GM06990 (cell line): ENCODE data around the gene FLNB.

Source experiments
- DNase-seq: peaks from one replicate; pipeline ENCODE4 v3.0.0-alpha.2; 2011; ENCODE audit not compliant: insufficient read length; ENCODE audit errors: extremely low read depth
- H3K27me3 ChIP-seq: replicated peaks from 2 replicates; pipeline ENCODE4 v1.6.0; 2011; ENCODE audit warnings: low read length; ENCODE audit not compliant: control insufficient read depth, insufficient read depth
- H3K36me3 ChIP-seq: 2 replicates; pipeline ENCODE4 v1.5.1; 2011; ENCODE audit warnings: low read length; ENCODE audit not compliant: control insufficient read depth, insufficient read depth
- H3K4me3 ChIP-seq: replicated peaks from 2 replicates; pipeline ENCODE4 v1.5.1; 2011; ENCODE audit warnings: low read depth, mild to moderate bottlenecking, control low read depth, low read length
- CTCF ChIP-seq: IDR thresholded peaks from 2 replicates; pipeline ENCODE4 v1.5.1; 2011; ENCODE audit warnings: low read length, control low read depth, mild to moderate bottlenecking, inconsistent platforms; ENCODE audit not compliant: insufficient read depth, poor library complexity, severe bottlenecking

FLNB gene

DNA sequence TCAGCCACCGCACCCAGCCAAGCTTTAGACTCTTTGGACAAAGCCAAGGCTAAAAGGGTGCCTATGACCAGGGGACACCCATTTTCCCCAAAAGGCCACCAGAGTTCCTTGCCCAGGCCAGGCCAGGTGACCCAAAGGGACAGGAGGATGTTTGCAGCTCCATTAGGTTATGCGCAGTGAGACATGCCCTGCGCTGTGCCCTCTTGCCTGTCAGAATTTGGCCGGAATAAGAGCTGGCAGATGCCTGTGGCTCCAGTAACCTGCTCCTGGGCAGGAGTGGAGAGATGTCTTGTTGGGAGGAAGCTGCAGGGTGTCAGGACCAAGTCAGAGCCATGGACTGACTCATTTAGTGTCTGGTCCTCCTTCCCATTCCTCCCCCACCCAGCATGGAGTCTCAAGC, 182.1 kb downstream of the FLNB start:
- TF ChIP-seq CTCF, result no peak
- Histone ChIP-seq H3K36me3 (no peaks in the 10 kb centered on the region), H3K4me3 (no peak overlapping the region), H3K27me3 (no peaks in the 10 kb centered on the region)
- DNase-seq, result no peak

GRCh38 chr3:58190882-58191281, 182.7 kb downstream of the FLNB start:
- no peaks in the 10 kb centered on the region for H3K36me3 ChIP-seq
- H3K4me3 ChIP-seq, result no peak overlapping the region
- DNase-seq, result no peak
- no peaks in the 10 kb centered on the region for H3K27me3 ChIP-seq
- TF ChIP-seq CTCF, result no peak

- Histone ChIP-seq H3K4me3 (no peak overlapping the region), H3K27me3 (no peaks in the 10 kb centered on the region), H3K36me3 (no peaks in the 10 kb centered on the region)
- no peak for DNase-seq
- no peak for TF ChIP-seq CTCF
Observed at GRCh38 chr3:58191361-58191991, 183.3 kb downstream of the FLNB start.

- DNase-seq, result no peak
- no peak overlapping the region for H3K4me3 ChIP-seq
- no peaks in the 10 kb centered on the region for H3K27me3 ChIP-seq
- no peaks in the 10 kb centered on the region for H3K36me3 ChIP-seq
- TF ChIP-seq CTCF, result no peak
Observed at GRCh38 chr3:58192069-58192468, 183.8 kb downstream of the FLNB start.

DNA sequence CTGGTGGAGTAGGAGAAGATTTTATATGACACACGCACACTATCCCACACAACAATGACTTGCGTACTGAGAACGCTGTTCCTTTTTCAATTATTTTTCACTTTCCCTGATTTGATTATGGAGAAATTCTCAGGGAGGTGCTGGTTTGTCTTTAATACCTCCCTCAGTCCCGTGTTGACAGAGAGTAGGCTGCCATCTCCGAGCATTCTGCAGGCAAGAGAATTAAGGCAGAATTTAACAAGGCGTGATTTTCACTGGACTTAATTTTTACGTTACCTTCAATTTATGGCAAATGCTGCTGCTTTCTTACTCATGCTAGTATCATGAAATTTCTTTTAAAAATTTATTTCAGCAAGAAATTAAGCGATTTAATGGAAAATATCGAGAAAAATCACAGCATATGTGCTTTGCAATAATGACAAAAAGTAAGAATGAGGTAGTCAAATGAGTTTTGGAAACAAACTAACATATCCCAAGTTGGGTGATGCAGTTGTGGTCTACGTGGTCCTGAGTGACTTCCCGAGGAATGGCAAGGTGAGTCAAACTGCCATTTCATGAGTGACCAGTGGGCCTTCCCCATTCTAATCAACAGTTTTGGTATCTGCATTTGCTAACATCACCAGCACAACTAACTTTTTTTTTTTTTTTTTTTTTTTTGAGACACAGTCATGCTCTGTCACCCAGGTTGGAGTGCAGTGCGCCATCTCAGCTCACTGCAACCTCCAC, 185.6 kb downstream of the FLNB start:
- no peak overlapping the region for H3K4me3 ChIP-seq
- H3K27me3 ChIP-seq, result no peaks in the 10 kb centered on the region
- H3K36me3 ChIP-seq, result no peaks in the 10 kb centered on the region
- DNase-seq, result no peak
- TF ChIP-seq CTCF, result no peak
